Measurements from ENCODE around the gene CYP2U1.
"Not testable (repeated sequence)": the region's sequence is repeated elsewhere in the genome, so short reads cannot be mapped to it uniquely, and the experiment has no call there.

CYP2U1 gene

DNA sequence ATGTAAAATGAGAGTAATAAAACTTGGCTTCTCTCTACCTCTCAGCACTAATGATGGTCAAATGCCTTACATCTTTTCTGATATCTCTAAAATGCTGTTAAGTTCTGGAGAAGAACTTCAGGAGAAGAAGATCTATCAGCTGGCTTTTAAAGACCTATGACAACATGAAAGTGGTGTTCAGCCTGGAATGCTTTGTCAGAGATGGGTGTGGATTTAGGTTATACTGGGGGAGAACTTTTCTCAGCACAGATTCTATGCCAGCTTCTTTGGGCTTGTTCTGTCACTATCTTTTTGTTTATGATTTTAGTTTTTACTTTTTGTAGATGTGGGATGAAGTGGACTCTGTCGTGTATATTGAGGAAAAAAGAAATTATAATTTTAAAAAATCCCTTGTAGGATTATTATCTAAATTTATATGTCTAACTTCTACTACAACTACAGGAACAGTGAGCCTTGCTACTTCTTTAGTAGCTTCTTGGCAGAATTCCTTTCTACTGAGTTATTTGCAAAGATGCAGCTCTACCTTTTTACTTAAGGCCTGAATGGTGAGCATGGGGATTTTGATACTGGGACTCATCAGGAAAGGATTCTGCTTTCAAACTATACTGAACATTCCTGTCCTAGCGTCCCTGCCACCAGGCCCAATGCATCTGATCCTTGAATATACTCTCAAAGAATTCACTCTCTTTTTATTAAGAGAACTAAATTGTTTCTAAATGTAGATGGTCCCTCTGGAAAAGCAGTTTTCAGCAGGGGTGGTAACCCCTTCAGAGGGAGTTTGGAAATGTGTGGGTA is 19.6 kb downstream of the CYP2U1 start:
- Histone ChIP-seq H3K36me3 (ENCODE audit: control insufficient read depth in 1 of 2, insufficient read depth in 2 of 2, low read length in 2 of 2) (peaks cover 0 to 5% of the 10 kb centered on the region in 2 donors), H3K9me3 (ENCODE audit: control insufficient read depth in 1 of 2, low read length in 2 of 2) (peaks cover 0 to 6% of the 10 kb centered on the region in 2 donors), H3K27ac (ENCODE audit: low read depth, low read length) (no peak overlapping the region), H3K4me3 (ENCODE audit: low read depth in 1 of 2, low read length in 2 of 2) (no peak overlapping the region), H3K4me1 (ENCODE audit: control insufficient read depth in 1 of 2, insufficient read depth in 2 of 2, low read length in 2 of 2) (no peaks in the 10 kb centered on the region), H3K27me3 (ENCODE audit: control insufficient read depth in 1 of 2, insufficient read depth in 2 of 2, low read length in 2 of 2) (no peaks in the 10 kb centered on the region), H3K9ac (ENCODE audit: low read depth in 1 of 2, low read length in 2 of 2) (no peak overlapping the region)

DNA sequence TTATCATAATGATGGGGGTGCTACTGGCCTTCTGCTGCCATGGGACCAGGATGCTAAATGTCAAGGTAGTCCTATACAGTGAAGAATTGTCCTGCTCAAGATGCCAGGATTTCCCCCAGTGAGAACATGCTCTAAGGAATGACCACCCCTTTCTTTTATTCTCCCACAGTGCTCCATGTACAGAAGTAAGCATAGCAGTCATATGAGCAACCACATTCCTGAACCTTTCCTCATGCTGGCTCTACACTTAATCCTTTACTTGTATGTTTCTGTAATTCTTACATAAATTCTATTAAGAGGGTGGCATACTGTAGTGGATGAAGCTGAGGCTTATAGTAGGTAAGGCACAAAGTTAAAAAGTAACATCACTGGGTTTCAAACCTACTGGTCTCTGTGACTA is 20.2 kb downstream of the CYP2U1 start:
- H3K36me3 ChIP-seq (ENCODE audit: control insufficient read depth in 1 of 2, insufficient read depth in 2 of 2, low read length in 2 of 2) = peaks cover 0 to 5% of the 10 kb centered on the region in 2 donors
- peaks cover 0 to 9% of the 10 kb centered on the region in 2 donors for H3K9me3 ChIP-seq (ENCODE audit: control insufficient read depth in 1 of 2, low read length in 2 of 2)
- no peaks in the 10 kb centered on the region for H3K4me1 ChIP-seq (ENCODE audit: control insufficient read depth in 1 of 2, insufficient read depth in 2 of 2, low read length in 2 of 2)
- no peak overlapping the region for H3K4me3 ChIP-seq (ENCODE audit: low read depth in 1 of 2, low read length in 2 of 2)
- H3K27me3 ChIP-seq (ENCODE audit: control insufficient read depth in 1 of 2, insufficient read depth in 2 of 2, low read length in 2 of 2) = no peaks in the 10 kb centered on the region
- no peak overlapping the region for H3K9ac ChIP-seq (ENCODE audit: low read depth in 1 of 2, low read length in 2 of 2)
- no peak overlapping the region for H3K27ac ChIP-seq (ENCODE audit: low read depth, low read length)

DNA sequence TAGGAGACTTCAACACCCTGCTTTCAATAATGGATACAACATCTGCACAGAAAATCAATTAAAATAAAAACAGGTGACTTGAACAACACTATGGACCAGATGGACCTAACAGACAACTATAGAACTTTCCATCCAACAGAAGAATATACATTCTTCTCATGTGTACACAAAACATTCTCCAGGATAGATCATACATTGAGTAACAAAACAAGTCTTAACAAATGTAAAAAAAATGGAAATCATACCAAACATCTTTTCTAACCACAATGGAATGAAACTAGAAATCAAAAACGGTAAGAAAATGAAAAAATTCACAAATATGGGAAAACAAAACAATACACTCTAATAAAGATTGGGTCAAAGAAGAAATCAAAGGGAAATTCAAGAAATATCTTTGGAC is 24.7 kb downstream of the CYP2U1 start:
- Histone ChIP-seq H3K36me3 (ENCODE audit: control insufficient read depth in 1 of 2, insufficient read depth in 2 of 2, low read length in 2 of 2) (no peaks in the 10 kb centered on the region), H3K27ac (ENCODE audit: low read depth, low read length) (no peak overlapping the region), H3K9me3 (ENCODE audit: control insufficient read depth in 1 of 2, low read length in 2 of 2) (peaks cover 0 to 9% of the 10 kb centered on the region in 2 donors), H3K27me3 (ENCODE audit: control insufficient read depth in 1 of 2, insufficient read depth in 2 of 2, low read length in 2 of 2) (no peaks in the 10 kb centered on the region), H3K4me3 (ENCODE audit: low read depth in 1 of 2, low read length in 2 of 2) (no peak overlapping the region), H3K4me1 (ENCODE audit: control insufficient read depth in 1 of 2, insufficient read depth in 2 of 2, low read length in 2 of 2) (no peaks in the 10 kb centered on the region), H3K9ac (ENCODE audit: low read depth in 1 of 2, low read length in 2 of 2) (no peak overlapping the region)

DNA sequence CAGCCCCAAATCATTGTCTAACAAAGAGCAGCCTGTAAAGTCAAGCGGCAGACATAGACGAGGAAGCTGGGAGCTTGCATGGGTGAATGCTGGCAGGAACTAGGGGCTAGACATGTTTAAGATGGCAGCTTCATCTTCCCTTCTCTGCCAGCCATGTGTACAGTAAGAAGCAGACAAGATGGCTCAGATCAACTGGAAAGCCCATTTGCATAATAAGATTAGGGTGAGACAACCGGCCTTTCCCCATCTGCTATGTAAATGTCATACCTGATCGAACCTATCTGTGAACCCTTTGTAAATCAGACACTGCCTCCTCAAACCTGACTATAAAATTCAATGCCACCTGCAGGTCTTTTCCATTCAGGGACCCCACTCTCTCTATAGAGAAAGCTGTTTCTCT is 35.6 kb downstream of the CYP2U1 start:
- Histone ChIP-seq H3K36me3 (ENCODE audit: control insufficient read depth in 1 of 2, insufficient read depth in 2 of 2, low read length in 2 of 2) (no peaks in the 10 kb centered on the region), H3K4me1 (ENCODE audit: control insufficient read depth in 1 of 2, insufficient read depth in 2 of 2, low read length in 2 of 2) (no peaks in the 10 kb centered on the region), H3K27ac (ENCODE audit: low read depth, low read length) (no peak overlapping the region), H3K27me3 (ENCODE audit: control insufficient read depth in 1 of 2, insufficient read depth in 2 of 2, low read length in 2 of 2) (no peaks in the 10 kb centered on the region), H3K9ac (ENCODE audit: low read depth in 1 of 2, low read length in 2 of 2) (no peak overlapping the region), H3K4me3 (ENCODE audit: low read depth in 1 of 2, low read length in 2 of 2) (no peak overlapping the region), H3K9me3 (ENCODE audit: control insufficient read depth in 1 of 2, low read length in 2 of 2) (no peaks in the 10 kb centered on the region)

DNA sequence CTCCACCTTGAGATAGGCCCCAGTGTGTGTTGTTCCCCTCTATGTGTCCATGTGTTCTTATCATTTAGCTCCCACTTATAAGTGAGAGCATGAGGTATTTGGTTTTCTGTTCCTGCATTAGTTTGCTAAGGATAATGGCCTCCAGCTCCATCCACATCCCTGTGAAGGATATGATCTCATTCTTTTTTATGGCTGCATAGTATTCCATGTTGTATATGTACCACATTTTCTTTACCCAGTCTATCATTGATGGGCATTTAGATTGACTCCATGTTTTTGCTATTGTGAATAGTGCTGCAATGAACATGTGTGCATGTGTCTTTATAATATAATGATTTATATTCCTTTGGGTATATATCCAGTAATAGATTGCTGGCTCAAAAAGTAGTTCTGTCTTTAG is 36.2 kb downstream of the CYP2U1 start:
- H3K4me3 ChIP-seq (ENCODE audit: low read depth in 1 of 2, low read length in 2 of 2); H3K27me3 ChIP-seq (ENCODE audit: control insufficient read depth in 1 of 2, insufficient read depth in 2 of 2, low read length in 2 of 2); H3K36me3 ChIP-seq (ENCODE audit: control insufficient read depth in 1 of 2, insufficient read depth in 2 of 2, low read length in 2 of 2); H3K4me1 ChIP-seq (ENCODE audit: control insufficient read depth in 1 of 2, insufficient read depth in 2 of 2, low read length in 2 of 2); H3K9me3 ChIP-seq (ENCODE audit: control insufficient read depth in 1 of 2, low read length in 2 of 2); H3K27ac ChIP-seq (ENCODE audit: low read depth, low read length); H3K9ac ChIP-seq (ENCODE audit: low read depth in 1 of 2, low read length in 2 of 2): not testable (repeated sequence)

DNA sequence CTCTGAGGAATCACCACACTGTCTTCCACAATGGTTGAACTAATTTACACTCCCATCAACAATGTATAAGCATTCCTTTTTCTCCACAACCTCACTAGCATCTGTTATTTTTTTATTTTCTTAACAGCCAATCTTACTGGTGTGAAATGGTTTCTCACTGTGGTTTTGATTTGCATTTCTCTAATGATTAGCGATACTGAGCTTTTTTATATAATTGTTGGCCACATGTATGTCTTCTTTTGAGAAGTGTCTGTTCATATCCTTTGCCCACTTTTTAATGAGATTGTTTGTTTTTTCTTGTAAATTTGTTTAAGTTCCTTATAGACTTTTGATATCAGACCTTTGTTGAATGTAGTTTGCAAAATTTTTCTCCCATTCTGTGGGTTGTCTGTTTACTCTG is 36.6 kb downstream of the CYP2U1 start:
- not testable (repeated sequence) for H3K9me3 ChIP-seq (ENCODE audit: control insufficient read depth in 1 of 2, low read length in 2 of 2); H3K27me3 ChIP-seq (ENCODE audit: control insufficient read depth in 1 of 2, insufficient read depth in 2 of 2, low read length in 2 of 2); H3K36me3 ChIP-seq (ENCODE audit: control insufficient read depth in 1 of 2, insufficient read depth in 2 of 2, low read length in 2 of 2); H3K4me1 ChIP-seq (ENCODE audit: control insufficient read depth in 1 of 2, insufficient read depth in 2 of 2, low read length in 2 of 2); H3K4me3 ChIP-seq (ENCODE audit: low read depth in 1 of 2, low read length in 2 of 2); H3K9ac ChIP-seq (ENCODE audit: low read depth in 1 of 2, low read length in 2 of 2); H3K27ac ChIP-seq (ENCODE audit: low read depth, low read length)

DNA sequence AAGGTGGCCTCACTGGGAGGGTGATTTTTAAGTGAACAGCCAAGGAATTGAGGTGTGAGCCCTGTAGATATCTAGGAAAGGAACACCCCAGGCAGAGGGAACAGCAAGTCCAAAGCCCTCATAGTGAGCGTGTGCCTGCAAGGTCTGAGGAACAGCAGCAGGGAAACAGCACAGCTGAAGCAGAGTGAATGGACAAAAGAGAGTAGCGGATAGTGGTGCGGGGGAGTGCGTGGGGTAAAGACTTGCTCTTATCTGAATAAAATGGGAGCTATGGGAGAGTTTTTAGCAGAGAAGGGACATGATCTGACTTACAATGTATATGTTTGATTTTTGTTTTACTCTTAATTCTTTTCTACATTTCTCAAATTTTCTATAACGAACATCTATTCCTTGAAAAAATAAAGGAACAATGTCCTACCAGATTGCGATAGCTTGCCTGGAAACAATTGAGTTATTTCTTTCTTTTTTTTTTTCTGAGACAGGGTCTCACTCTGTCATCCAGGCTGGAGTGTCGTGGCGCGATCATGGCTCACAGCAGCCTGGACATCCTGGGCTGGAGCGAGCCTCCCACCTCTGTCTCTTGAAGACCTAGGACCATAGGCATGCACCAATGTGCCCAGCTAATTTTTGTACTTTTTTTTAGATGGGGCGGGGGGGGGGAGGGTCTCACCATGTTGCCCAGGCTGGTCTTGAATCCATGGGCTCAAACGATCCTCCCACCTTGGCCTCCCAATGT is 38.9 kb downstream of the CYP2U1 start:
- H3K4me1 ChIP-seq (ENCODE audit: control insufficient read depth in 1 of 2, insufficient read depth in 2 of 2, low read length in 2 of 2) = no peaks in the 10 kb centered on the region
- H3K36me3 ChIP-seq (ENCODE audit: control insufficient read depth in 1 of 2, insufficient read depth in 2 of 2, low read length in 2 of 2) = no peaks in the 10 kb centered on the region
- no peak overlapping the region for H3K4me3 ChIP-seq (ENCODE audit: low read depth in 1 of 2, low read length in 2 of 2)
- no peak overlapping the region for H3K27ac ChIP-seq (ENCODE audit: low read depth, low read length)
- no peak overlapping the region for H3K9ac ChIP-seq (ENCODE audit: low read depth in 1 of 2, low read length in 2 of 2)
- no peaks in the 10 kb centered on the region for H3K27me3 ChIP-seq (ENCODE audit: control insufficient read depth in 1 of 2, insufficient read depth in 2 of 2, low read length in 2 of 2)
- no peaks in the 10 kb centered on the region for H3K9me3 ChIP-seq (ENCODE audit: control insufficient read depth in 1 of 2, low read length in 2 of 2)

DNA sequence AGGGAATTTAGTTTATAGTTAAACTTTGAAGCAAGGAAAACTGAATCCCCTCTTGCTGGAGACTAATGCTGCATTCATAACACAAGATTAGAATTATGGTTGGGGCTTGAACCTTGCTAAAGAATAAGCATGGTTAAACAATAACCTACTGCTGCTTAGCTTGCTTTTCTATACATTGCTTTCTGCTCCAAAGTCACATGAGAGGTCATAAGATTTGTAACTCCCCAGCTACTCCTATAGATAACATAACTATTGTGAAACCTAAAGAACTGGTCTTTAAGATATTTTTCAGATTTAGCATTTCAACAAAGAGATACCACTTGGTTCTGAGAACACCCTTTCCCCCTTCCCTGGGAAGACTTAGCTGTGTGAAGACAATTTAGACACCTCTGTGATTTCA is 41.3 kb downstream of the CYP2U1 start:
- Histone ChIP-seq H3K27ac (ENCODE audit: low read depth, low read length) (no peak overlapping the region), H3K27me3 (ENCODE audit: control insufficient read depth in 1 of 2, insufficient read depth in 2 of 2, low read length in 2 of 2) (no peaks in the 10 kb centered on the region), H3K36me3 (ENCODE audit: control insufficient read depth in 1 of 2, insufficient read depth in 2 of 2, low read length in 2 of 2) (no peaks in the 10 kb centered on the region), H3K4me3 (ENCODE audit: low read depth in 1 of 2, low read length in 2 of 2) (no peak overlapping the region), H3K9ac (ENCODE audit: low read depth in 1 of 2, low read length in 2 of 2) (no peak overlapping the region), H3K4me1 (ENCODE audit: control insufficient read depth in 1 of 2, insufficient read depth in 2 of 2, low read length in 2 of 2) (no peaks in the 10 kb centered on the region), H3K9me3 (ENCODE audit: control insufficient read depth in 1 of 2, low read length in 2 of 2) (no peaks in the 10 kb centered on the region)

DNA sequence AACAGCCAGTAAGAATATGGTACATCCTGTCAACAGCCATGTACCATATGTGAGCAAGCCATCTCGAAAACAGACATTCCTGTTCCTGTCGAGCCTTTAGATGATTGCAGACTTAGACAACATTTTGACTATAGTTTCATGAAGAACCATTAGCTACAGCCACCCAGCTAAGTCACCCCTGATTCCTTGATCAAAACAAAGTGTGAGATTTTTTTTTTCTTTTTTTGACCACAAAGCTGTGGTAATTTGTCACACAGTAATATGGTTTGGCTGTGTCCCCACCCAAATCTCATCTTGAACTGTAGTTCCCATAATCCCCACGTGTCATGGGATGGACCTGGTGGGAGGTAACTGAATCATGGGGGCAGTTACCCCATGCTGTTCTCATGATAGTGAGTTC is 43.2 kb downstream of the CYP2U1 start:
- Histone ChIP-seq H3K27me3 (ENCODE audit: control insufficient read depth in 1 of 2, insufficient read depth in 2 of 2, low read length in 2 of 2) (no peaks in the 10 kb centered on the region), H3K36me3 (ENCODE audit: control insufficient read depth in 1 of 2, insufficient read depth in 2 of 2, low read length in 2 of 2) (no peaks in the 10 kb centered on the region), H3K4me3 (ENCODE audit: low read depth in 1 of 2, low read length in 2 of 2) (no peak overlapping the region), H3K4me1 (ENCODE audit: control insufficient read depth in 1 of 2, insufficient read depth in 2 of 2, low read length in 2 of 2) (no peaks in the 10 kb centered on the region), H3K27ac (ENCODE audit: low read depth, low read length) (no peak overlapping the region), H3K9me3 (ENCODE audit: control insufficient read depth in 1 of 2, low read length in 2 of 2) (no peaks in the 10 kb centered on the region), H3K9ac (ENCODE audit: low read depth in 1 of 2, low read length in 2 of 2) (no peak overlapping the region)

DNA sequence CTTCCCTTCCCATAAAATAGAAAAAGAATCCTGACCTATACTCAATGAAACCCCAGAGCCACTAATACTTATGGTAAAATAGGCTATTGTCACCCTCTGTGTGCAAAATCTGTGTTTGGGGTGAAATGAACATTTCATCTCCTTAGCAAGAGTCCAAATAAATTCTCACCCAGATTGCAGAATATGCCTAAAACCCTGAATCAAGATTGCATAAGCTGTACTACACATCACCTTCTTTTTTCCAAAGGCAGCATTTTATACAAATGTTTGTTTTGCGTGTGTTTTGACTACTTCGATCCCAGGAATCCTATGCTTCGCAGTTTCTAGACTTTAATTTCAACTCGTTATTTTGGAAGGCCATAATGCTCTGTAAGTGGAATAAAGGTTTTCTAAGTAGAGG is 46.1 kb downstream of the CYP2U1 start:
- H3K27me3 ChIP-seq (ENCODE audit: control insufficient read depth in 1 of 2, insufficient read depth in 2 of 2, low read length in 2 of 2) = no peaks in the 10 kb centered on the region
- H3K4me1 ChIP-seq (ENCODE audit: control insufficient read depth in 1 of 2, insufficient read depth in 2 of 2, low read length in 2 of 2) = no peaks in the 10 kb centered on the region
- H3K4me3 ChIP-seq (ENCODE audit: low read depth in 1 of 2, low read length in 2 of 2) = no peak overlapping the region
- no peaks in the 10 kb centered on the region for H3K36me3 ChIP-seq (ENCODE audit: control insufficient read depth in 1 of 2, insufficient read depth in 2 of 2, low read length in 2 of 2)
- H3K9ac ChIP-seq (ENCODE audit: low read depth in 1 of 2, low read length in 2 of 2) = no peak overlapping the region
- no peaks in the 10 kb centered on the region for H3K9me3 ChIP-seq (ENCODE audit: control insufficient read depth in 1 of 2, low read length in 2 of 2)
- no peak overlapping the region for H3K27ac ChIP-seq (ENCODE audit: low read depth, low read length)
